ENCODE measurements around the gene STIM2.

GRCh38 chr4:26821677-26822503, 38.8 kb upstream of the STIM2 start:
- TF ChIP-seq, protein P1, sequence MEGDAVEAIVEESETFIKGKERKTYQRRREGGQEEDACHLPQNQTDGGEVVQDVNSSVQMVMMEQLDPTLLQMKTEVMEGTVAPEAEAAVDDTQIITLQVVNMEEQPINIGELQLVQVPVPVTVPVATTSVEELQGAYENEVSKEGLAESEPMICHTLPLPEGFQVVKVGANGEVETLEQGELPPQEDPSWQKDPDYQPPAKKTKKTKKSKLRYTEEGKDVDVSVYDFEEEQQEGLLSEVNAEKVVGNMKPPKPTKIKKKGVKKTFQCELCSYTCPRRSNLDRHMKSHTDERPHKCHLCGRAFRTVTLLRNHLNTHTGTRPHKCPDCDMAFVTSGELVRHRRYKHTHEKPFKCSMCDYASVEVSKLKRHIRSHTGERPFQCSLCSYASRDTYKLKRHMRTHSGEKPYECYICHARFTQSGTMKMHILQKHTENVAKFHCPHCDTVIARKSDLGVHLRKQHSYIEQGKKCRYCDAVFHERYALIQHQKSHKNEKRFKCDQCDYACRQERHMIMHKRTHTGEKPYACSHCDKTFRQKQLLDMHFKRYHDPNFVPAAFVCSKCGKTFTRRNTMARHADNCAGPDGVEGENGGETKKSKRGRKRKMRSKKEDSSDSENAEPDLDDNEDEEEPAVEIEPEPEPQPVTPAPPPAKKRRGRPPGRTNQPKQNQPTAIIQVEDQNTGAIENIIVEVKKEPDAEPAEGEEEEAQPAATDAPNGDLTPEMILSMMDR (IDR thresholded peaks at IDR 0.05) = no peak
- no peak for TF ChIP-seq POLR2A (IDR thresholded peaks at IDR 0.05)
- TF ChIP-seq POLR2AphosphoS5 (IDR thresholded peaks at IDR 0.05) = no peak

Data from prostate gland (tissue), 2 donors.